PC-3 (cell line): ENCODE data around the gene APOL4.

ENCODE experiments used
- EZH2 ChIP-seq: fragments of 300-600 bp; sonication (generic); IDR thresholded peaks from one replicate; pipeline ENCODE4 v1.6.1; 2017; ENCODE audit warnings: antibody characterized with exemption, mild to moderate bottlenecking, low read length; ENCODE audit not compliant: unreplicated experiment
- TF ChIP-seq, protein P1 (sequence below): fragments of 300-600 bp; sonication (generic); conservative IDR thresholded peaks from 2 replicates; pipeline ENCODE4 v1.5.1; 2017; ENCODE audit warnings: antibody characterized with exemption, low read depth, mild to moderate bottlenecking, low read length

DNA sequence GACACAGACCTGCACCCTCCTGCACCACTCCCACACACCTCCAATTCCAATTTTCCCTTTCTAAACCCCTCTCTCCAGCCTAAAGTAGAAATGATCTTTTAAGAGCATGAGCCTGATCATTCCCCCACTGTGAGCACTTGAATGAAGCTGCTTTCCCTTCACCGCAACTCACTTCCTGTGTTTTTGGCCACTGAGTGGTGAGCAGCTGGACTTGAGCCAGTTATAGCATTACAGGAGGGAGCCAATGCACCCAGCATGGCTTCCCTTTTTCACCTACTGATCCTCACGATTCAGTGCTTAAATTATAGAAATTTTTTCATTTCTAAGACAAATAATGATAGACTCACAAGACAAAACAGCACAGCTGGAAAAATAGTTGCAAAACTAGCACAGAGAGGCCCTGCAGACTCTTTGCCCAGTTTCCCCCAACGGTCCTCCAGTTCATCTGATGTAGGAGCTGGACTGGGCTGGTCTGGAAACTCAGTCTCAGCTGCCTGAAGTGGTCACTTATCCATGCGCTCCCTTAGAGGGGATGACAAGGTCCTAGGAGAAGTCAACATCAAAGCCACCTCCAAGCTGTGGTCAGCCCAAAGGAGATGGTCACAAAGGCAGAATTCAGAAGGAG, 9.7 kb upstream of the APOL4 start:
- TF ChIP-seq, protein P1, sequence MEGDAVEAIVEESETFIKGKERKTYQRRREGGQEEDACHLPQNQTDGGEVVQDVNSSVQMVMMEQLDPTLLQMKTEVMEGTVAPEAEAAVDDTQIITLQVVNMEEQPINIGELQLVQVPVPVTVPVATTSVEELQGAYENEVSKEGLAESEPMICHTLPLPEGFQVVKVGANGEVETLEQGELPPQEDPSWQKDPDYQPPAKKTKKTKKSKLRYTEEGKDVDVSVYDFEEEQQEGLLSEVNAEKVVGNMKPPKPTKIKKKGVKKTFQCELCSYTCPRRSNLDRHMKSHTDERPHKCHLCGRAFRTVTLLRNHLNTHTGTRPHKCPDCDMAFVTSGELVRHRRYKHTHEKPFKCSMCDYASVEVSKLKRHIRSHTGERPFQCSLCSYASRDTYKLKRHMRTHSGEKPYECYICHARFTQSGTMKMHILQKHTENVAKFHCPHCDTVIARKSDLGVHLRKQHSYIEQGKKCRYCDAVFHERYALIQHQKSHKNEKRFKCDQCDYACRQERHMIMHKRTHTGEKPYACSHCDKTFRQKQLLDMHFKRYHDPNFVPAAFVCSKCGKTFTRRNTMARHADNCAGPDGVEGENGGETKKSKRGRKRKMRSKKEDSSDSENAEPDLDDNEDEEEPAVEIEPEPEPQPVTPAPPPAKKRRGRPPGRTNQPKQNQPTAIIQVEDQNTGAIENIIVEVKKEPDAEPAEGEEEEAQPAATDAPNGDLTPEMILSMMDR = no peak
- no peak for TF ChIP-seq EZH2
